K562 (cell line): ENCODE data around the gene SLC30A7. TPM values are rescaled to one million over a fixed set of nuclear protein-coding genes. Genes with fewer than 3 reads are reported as not detected.

Source experiments
- ATAC-seq: fragments of 200-7000 bp; cut with Tn5 transposase; 3 replicates; pipeline ENCODE4 v1.9.1; 2020; ENCODE audit warnings: moderate library complexity
- BruUV-seq: library from RNA; stranded (reverse); fragments of 400-500 nt; replicated peaks from 2 replicates; lab custom pipeline; 2021; lab: Mats Ljungman, UMichigan
- CTCF ChIA-PET: fragments of 300-600 bp; formaldehyde crosslinking; extraction: SDS; loops from one replicate; lab custom pipeline; 2021; ENCODE audit warnings: low intra/inter-chr PET ratio; lab: Yijun Ruan, JAX
- POLR2A ChIA-PET: fragments of 300-600, 350-650 bp; sonication (Branson Sonifier 250); formaldehyde crosslinking; extraction: SDS; loops from one replicate; lab custom pipeline; 2021; ENCODE audit warnings: antibody characterized with exemption, inconsistent platforms; lab: Yijun Ruan, JAX
- DNase-seq, 4 experiments: peaks; one replicate each; pipeline versions ENCODE4 v3.0.0 to v3.0.0-alpha.2; 2011 to 2018; ENCODE audit warnings: low spot score in 3 of 4, mixed read lengths in 3 of 4; ENCODE audit errors: extremely low read depth in 1 of 4
- FAIRE-seq: peaks from 2 replicates; lab custom pipeline; 2011; peaks lifted over from hg19 to GRCh38; lab: Jason Lieb, UNC
- H2AFZ ChIP-seq: 2 replicates; pipeline ENCODE4 v1.6.0; 2011; ENCODE audit warnings: low read depth, low read length, control low read depth, inconsistent platforms
- H3K27ac ChIP-seq: fragments of 200-600 bp; 3 replicates; pipeline ENCODE4 v1.8.0; 2011; ENCODE audit warnings: low read depth, mild to moderate bottlenecking, control low read depth, inconsistent platforms, low read length, moderate library complexity, mixed read lengths; ENCODE audit errors: extremely low read depth
- H3K27me3 ChIP-seq, 2 experiments: fragments of 300-600 bp in 1 of 2; 2 replicates in 1 of 2; 3 replicates in 1 of 2; pipeline versions ENCODE4 v1.6.0 to v1.8.0; 2011; ENCODE audit warnings: inconsistent platforms in 2 of 2, low read length in 2 of 2, mild to moderate bottlenecking in 1 of 2, mixed read lengths in 1 of 2, moderate library complexity in 1 of 2; ENCODE audit not compliant: control insufficient read depth in 2 of 2, insufficient read depth in 2 of 2
- H3K36me3 ChIP-seq: fragments of 300-600 bp; 3 replicates; pipeline ENCODE4 v1.8.0; 2011; ENCODE audit warnings: mild to moderate bottlenecking, low read length, inconsistent platforms; ENCODE audit not compliant: control insufficient read depth, insufficient read depth
- H3K4me1 ChIP-seq, 2 experiments: fragments of 200-600 bp in 1 of 2; replicated peaks in 1 of 2; 2 replicates in 1 of 2; 3 replicates in 1 of 2; pipeline versions ENCODE4 v1.5.1 to v1.8.0; 2011; ENCODE audit warnings: inconsistent platforms in 2 of 2, low read length in 2 of 2, mild to moderate bottlenecking in 1 of 2, mixed read lengths in 1 of 2, moderate library complexity in 1 of 2; ENCODE audit not compliant: control insufficient read depth in 2 of 2, insufficient read depth in 2 of 2
- H3K4me2 ChIP-seq: 2 replicates; pipeline ENCODE4 v1.6.1; 2011; ENCODE audit warnings: low read length, control low read depth, inconsistent platforms, mixed read lengths; ENCODE audit not compliant: insufficient read depth
- H3K4me3 ChIP-seq: fragments of 200-600 bp; sonication (generic), shearing (Covaris generic); 2 replicates; pipeline ENCODE4 v1.5.1; 2016; ENCODE audit warnings: control low read depth, inconsistent platforms
- H3K79me2 ChIP-seq: fragments of 200-600 bp; 3 replicates; pipeline ENCODE4 v1.8.0; 2011; ENCODE audit warnings: low read length, inconsistent platforms; ENCODE audit not compliant: control insufficient read depth, insufficient read depth
- H3K9ac ChIP-seq, 2 experiments: 2 replicates each; pipeline versions ENCODE4 v1.6.0 to v1.6.1; 2011; ENCODE audit warnings: low read depth in 2 of 2, low read length in 2 of 2, control low read depth in 1 of 2, inconsistent platforms in 1 of 2, mild to moderate bottlenecking in 1 of 2, mixed read lengths in 1 of 2; ENCODE audit not compliant: insufficient read depth in 1 of 2
- H3K9me1 ChIP-seq: one replicate; pipeline ENCODE4 v1.6.0; 2011; ENCODE audit warnings: inconsistent platforms, mild to moderate bottlenecking, low read length, moderate library complexity; ENCODE audit not compliant: control insufficient read depth, insufficient read depth
- H3K9me3 ChIP-seq: replicated peaks from 2 replicates; pipeline ENCODE4 v1.5.1; 2011; ENCODE audit warnings: low read depth, low read length, inconsistent platforms; ENCODE audit not compliant: control insufficient read depth, insufficient read depth
- H4K20me1 ChIP-seq: replicated peaks from 2 replicates; pipeline ENCODE4 v1.6.1; 2011; ENCODE audit warnings: low read length, inconsistent platforms, mixed read lengths; ENCODE audit not compliant: control insufficient read depth, insufficient read depth
- ARID1B ChIP-seq: fragments of 450-650 bp; IDR thresholded peaks from 2 replicates; pipeline ENCODE4 v1.6.1; 2016; ENCODE audit warnings: antibody characterized with exemption, mild to moderate bottlenecking, inconsistent platforms
- DPF2 ChIP-seq: fragments of 450-650 bp; IDR thresholded peaks from 2 replicates; pipeline ENCODE4 v1.6.1; 2016
- HEY1 ChIP-seq: fragments of 250-450 bp; sonication (Bioruptor Pico); IDR thresholded peaks from 2 replicates; pipeline ENCODE4 v1.5.0; 2020; ENCODE audit warnings: mild to moderate bottlenecking, moderate library complexity, borderline replicate concordance
- MXD1 ChIP-seq: fragments of 250-450 bp; sonication (Bioruptor Pico); IDR thresholded peaks from 2 replicates; pipeline ENCODE4 v1.8.0; 2021; ENCODE audit warnings: borderline replicate concordance, mild to moderate bottlenecking, moderate library complexity; ENCODE audit not compliant: poor library complexity, severe bottlenecking
- PHB ChIP-seq: fragments of 250-450 bp; sonication (Bioruptor Pico); IDR thresholded peaks from 2 replicates; pipeline ENCODE4 v1.5.0; 2021
- RBM17 ChIP-seq: fragments of 200-400 bp; formaldehyde crosslinking; IDR thresholded peaks from 2 replicates; pipeline ENCODE4 v1.6.1; 2017; ENCODE audit warnings: low read depth, mild to moderate bottlenecking, low read length, borderline replicate concordance
- ZBTB5 ChIP-seq: fragments of 450-650 bp; IDR thresholded peaks from 2 replicates; pipeline ENCODE4 v1.6.1; 2017; ENCODE audit warnings: antibody characterized with exemption
- ZC3H4 ChIP-seq: sonication (generic); formaldehyde crosslinking; IDR thresholded peaks from 2 replicates; pipeline ENCODE4 v1.9.0; 2021; ENCODE audit warnings: missing genetic modification reagents, borderline replicate concordance
- ZNF589 ChIP-seq: fragments of 200-800 bp; sonication (Bioruptor generic); IDR thresholded peaks from 2 replicates; pipeline ENCODE4 v1.6.1; 2016; ENCODE audit warnings: low read depth, missing genetic modification characterization, missing compliant biosample characterization
- WGBS: fragments of 100-300 bp; shearing (Covaris generic); methylation state at CpG from one replicate; pipeline ENCODE4 v1.1.6; 2016; ENCODE audit warnings: low coverage, mixed read lengths; ENCODE audit not compliant: insufficient coverage; ENCODE audit errors: missing lambda C conversion rate; 5-methylcytosine and 5-hydroxymethylcytosine counted together
- in situ Hi-C: fragments of 300-500 bp; cut with MboI; formaldehyde crosslinking; loops from 4 replicates; pipeline ENCODE4 v1.15.0; 2018; ENCODE audit warnings: inconsistent platforms, mixed read lengths
- intact Hi-C: fragments of 100-400 bp; cut with micrococcal nuclease; formaldehyde crosslinking; loops from 2 replicates; pipeline ENCODE4 v1.14.2; 2022
- polyA plus RNA-seq, 8 experiments: library from polyadenylated mRNA; depleted of rRNA in 4 of 8; stranded (reverse) in 5 of 8; unstranded in 3 of 8; fragments of >200 nt; fragmentation: Nextera tagmentation in 2 of 8; fragmentation: Illumina TruSeq in 1 of 8; extraction: Ambion mirVana in 2 of 8; extraction: Trizol in 1 of 8; gene quantifications; 2 replicates each; pipeline versions ENCODE4 v1.2.1 to v1.2.3, GENCODE V29; 2011 to 2014; ENCODE audit warnings: inconsistent platforms in 1 of 8, missing spikeins in 1 of 8
- total RNA-seq, 7 experiments: library from RNA; depleted of rRNA in 6 of 7; stranded (reverse); fragments of >200 nt in 6 of 7; fragmentation: Illumina TruSeq in 2 of 7; extraction: Trizol in 2 of 7; gene quantifications; 2 replicates each; pipeline versions ENCODE4 v1.2.1 to v1.2.3, GENCODE V29; 2011 to 2021; ENCODE audit warnings: low replicate concordance in 1 of 7

The SLC30A7 gene
- total and polyA plus RNA-seq, 9 of the 15 experiments (the other 6 are each of a cell fraction or from before 2014, with no cell fraction given), result 3.5 to 17.1 (median 7.2) TPM

GRCh38 chr1:100905181-100905580 lies 9.3 kb downstream of the SLC30A7 start:
- H2AFZ ChIP-seq, result no peak overlapping the region
- no peak overlapping the region for H3K4me2 ChIP-seq
- CTCF ChIA-PET, result no interaction called here
- FAIRE-seq (no peak), DNase-seq (no peak), ATAC-seq (no peak)
- no peak overlapping the region for H3K27ac ChIP-seq
- WGBS, result 85% methylated on average over 3 of the region's 3 CpGs
- no peaks in the 10 kb centered on the region for H4K20me1 ChIP-seq
- H3K9me1 ChIP-seq, result no peaks in the 10 kb centered on the region
- POLR2A ChIA-PET, result no interaction called here
- H3K9ac ChIP-seq, result no peak overlapping the region
- intact Hi-C loops, result no loop called here
- H3K36me3 ChIP-seq, result peaks cover 61% of the 10 kb centered on the region
- H3K27me3 ChIP-seq, result no peaks in the 10 kb centered on the region
- TF ChIP-seq MXD1, result no peak
- no peak for TF ChIP-seq ZBTB5
- no peak for TF ChIP-seq RBM17
- TF ChIP-seq HEY1 (CRISPR knock-in tag), result no peak
- no peak for TF ChIP-seq DPF2
- no peak for TF ChIP-seq ZC3H4 (CRISPR knock-in tag)
- no peak for TF ChIP-seq ZNF589 (CRISPR knock-in tag)
- TF ChIP-seq PHB, result no peak
- no peak for TF ChIP-seq ARID1B
- in situ Hi-C loops, result no loop called here
- H3K9me3 ChIP-seq, result no peaks in the 10 kb centered on the region
- BruUV-seq, result no TSS peak
- peaks cover 5% of the 10 kb centered on the region; the same call in 1 of the 3 replicates for H3K79me2 ChIP-seq
- H3K4me1 ChIP-seq, result no peaks in the 10 kb centered on the region
- H3K4me3 ChIP-seq, result no peak overlapping the region
